OCI-LY1 (cell line): ENCODE measurements around the gene FOXF2.

Experiments
- CTCF ChIP-seq: fragments of 200-600 bp; sonication (generic), shearing (Covaris generic); IDR thresholded peaks from 2 replicates; pipeline ENCODE4 v1.5.1; 2017; ENCODE audit warnings: mild to moderate bottlenecking, antibody characterized with exemption, low read length, moderate library complexity, mixed read lengths
- EZH2 ChIP-seq: fragments of 200-600 bp; sonication (generic), shearing (Covaris generic); IDR thresholded peaks from 2 replicates; pipeline ENCODE4 v1.8.0; 2017; ENCODE audit warnings: borderline replicate concordance, mixed run types, mild to moderate bottlenecking, antibody characterized with exemption, low read length, moderate library complexity, mixed read lengths

- TF ChIP-seq CTCF (peak; percentile 33), EZH2 (no peak)
These were observed 7.7 kb upstream of the FOXF2 start for GRCh38 chr6:1381481-1382330.
